NT2/D1 (cell line): ENCODE measurements around the gene RGS3.

ENCODE experiments used
- DNase-seq: peaks from one replicate; pipeline ENCODE4 v3.0.0-alpha.2; 2011; ENCODE audit warnings: low read depth, low spot score
- H3K27me3 ChIP-seq: 2 replicates; pipeline ENCODE4 v1.6.0; 2011; ENCODE audit warnings: mild to moderate bottlenecking; ENCODE audit not compliant: insufficient read length, insufficient read depth
- H3K36me3 ChIP-seq: 2 replicates; pipeline ENCODE4 v1.6.1; 2011; ENCODE audit warnings: mild to moderate bottlenecking, low read length, mixed read lengths; ENCODE audit not compliant: insufficient read depth, insufficient read length
- H3K4me1 ChIP-seq: 2 replicates; pipeline ENCODE4 v1.5.1; 2011; ENCODE audit not compliant: insufficient read depth, insufficient read length
- H3K4me3 ChIP-seq: 2 replicates; pipeline ENCODE4 v1.5.1; 2011; ENCODE audit warnings: low read depth; ENCODE audit not compliant: insufficient read length
- H3K9ac ChIP-seq: 2 replicates; pipeline ENCODE4 v1.6.0; 2011; ENCODE audit warnings: low read depth; ENCODE audit not compliant: insufficient read length
- H3K9me3 ChIP-seq: 2 replicates; pipeline ENCODE4 v1.5.1; 2011; ENCODE audit warnings: mild to moderate bottlenecking, low read length; ENCODE audit not compliant: insufficient read depth
- SUZ12 ChIP-seq: IDR thresholded peaks from 2 replicates; pipeline ENCODE4 v1.6.1; 2011; ENCODE audit not compliant: insufficient read length, insufficient read depth; ENCODE audit errors: extremely low read depth
- YY1 ChIP-seq: IDR thresholded peaks from 2 replicates; pipeline ENCODE4 v1.6.1; 2011; ENCODE audit not compliant: insufficient read length, insufficient read depth
- ZNF274 ChIP-seq: IDR thresholded peaks from 2 replicates; pipeline ENCODE4 v1.6.1; 2011; ENCODE audit warnings: mild to moderate bottlenecking, low read depth, low read length

RGS3 gene

DNA sequence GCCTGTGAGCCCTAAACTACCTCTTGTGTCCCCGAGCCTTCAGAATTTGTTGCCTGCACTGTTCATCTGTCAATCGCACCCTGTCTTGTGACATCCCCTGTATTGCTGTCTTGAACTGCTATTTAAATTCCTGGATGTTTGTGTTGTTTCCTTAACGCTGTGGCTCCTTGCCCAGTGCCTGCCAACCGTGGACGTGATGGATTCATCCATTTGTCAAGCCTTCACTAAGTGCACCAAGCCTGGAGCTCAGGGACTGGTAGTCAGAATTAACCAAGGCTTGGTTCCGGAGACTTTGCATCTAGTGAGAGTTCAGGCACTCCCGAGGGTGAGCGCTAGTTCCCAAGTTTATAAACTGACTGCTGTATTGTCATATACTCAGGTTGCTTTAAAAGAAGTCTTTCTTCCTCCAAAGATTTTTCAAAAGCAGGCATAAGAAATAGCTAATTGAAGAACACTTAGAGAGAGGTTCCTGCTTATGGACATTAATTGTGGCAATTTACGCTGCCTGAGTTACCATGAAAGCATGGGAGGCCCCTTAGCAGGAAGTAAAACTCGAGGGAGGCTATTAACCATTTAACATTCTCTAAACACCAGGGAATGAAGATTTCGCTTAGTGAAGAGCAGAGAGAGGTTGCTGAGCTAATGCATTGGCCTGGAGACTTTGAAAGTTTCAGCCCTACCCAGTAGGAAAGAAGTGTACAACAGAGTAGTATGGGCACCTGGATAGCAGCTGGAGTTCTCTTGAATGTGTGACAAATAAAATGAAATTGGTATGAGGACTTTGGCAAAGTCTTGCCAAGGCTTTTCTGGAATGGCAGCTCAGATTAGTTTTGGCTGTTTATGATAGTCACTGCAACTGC, 29.0 kb downstream of the RGS3 start:
- TF ChIP-seq ZNF274 (no peak), YY1 (no peak), SUZ12 (no peak)
- Histone ChIP-seq H3K9ac (no peak overlapping the region), H3K4me3 (no peak overlapping the region), H3K27me3 (no peaks in the 10 kb centered on the region), H3K36me3 (no peaks in the 10 kb centered on the region), H3K9me3 (no peaks in the 10 kb centered on the region), H3K4me1 (no peaks in the 10 kb centered on the region)
- DNase-seq, result no peak

GRCh38 chr9:113493203-113493520, 29.6 kb downstream of the RGS3 start:
- no peak overlapping the region for H3K9ac ChIP-seq
- H3K4me1 ChIP-seq, result no peaks in the 10 kb centered on the region
- H3K36me3 ChIP-seq, result no peaks in the 10 kb centered on the region
- DNase-seq, result no peak
- TF ChIP-seq ZNF274 (no peak), YY1 (no peak), SUZ12 (no peak)
- H3K27me3 ChIP-seq, result no peaks in the 10 kb centered on the region
- no peaks in the 10 kb centered on the region for H3K9me3 ChIP-seq
- H3K4me3 ChIP-seq, result no peak overlapping the region

DNA sequence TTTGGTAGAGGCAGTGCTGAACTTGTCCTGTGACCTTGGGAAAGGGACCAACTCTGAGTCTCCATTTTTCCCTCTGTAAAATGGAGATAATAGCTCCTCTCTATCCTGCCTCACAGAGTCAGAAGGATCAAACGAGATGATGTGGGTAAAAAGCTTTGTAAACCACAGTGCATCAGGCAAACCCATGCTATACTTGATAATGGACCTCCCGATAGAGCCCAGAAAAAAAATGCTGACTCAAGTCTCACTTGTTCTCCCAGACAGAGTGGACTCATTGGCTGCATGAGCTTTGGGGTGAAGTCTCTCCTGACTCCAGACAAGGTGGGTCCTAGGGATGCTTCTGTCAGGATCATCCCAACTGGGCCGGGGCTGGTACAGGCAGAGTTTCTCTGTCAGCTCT, 32.0 kb downstream of the RGS3 start:
- Histone ChIP-seq H3K36me3 (no peaks in the 10 kb centered on the region), H3K4me3 (no peak overlapping the region), H3K9ac (no peak overlapping the region), H3K4me1 (no peaks in the 10 kb centered on the region), H3K9me3 (no peaks in the 10 kb centered on the region), H3K27me3 (no peaks in the 10 kb centered on the region)
- TF ChIP-seq ZNF274, result no peak
- no peak for TF ChIP-seq YY1
- TF ChIP-seq SUZ12, result no peak
- DNase-seq, result no peak

DNA sequence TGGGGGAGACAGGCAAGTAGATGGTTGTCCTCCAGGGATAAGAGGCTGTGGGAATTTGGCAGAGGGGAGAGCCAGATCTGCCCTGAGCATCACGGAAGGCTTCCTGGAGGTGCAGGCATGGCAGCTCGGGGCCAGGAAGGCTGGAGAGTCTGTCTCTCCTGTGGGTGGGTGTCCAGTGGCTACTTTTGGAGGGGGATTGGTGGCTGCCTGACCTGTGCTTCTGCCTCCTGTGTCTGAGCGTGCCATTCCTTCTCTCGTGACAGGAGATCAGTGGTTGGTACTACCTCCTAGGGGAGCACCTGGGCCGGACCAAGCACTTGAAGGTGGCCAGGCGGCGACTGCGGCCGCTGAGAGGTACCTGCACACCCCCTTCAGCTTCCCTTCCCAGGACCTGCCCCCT, 33.5 kb downstream of the RGS3 start:
- Histone ChIP-seq H3K9me3 (no peaks in the 10 kb centered on the region), H3K4me1 (peaks cover 2% of the 10 kb centered on the region), H3K4me3 (no peak overlapping the region), H3K9ac (no peak overlapping the region), H3K27me3 (no peaks in the 10 kb centered on the region), H3K36me3 (no peaks in the 10 kb centered on the region)
- TF ChIP-seq ZNF274, result no peak
- TF ChIP-seq YY1, result no peak
- no peak for TF ChIP-seq SUZ12
- DNase-seq, result no peak

DNA sequence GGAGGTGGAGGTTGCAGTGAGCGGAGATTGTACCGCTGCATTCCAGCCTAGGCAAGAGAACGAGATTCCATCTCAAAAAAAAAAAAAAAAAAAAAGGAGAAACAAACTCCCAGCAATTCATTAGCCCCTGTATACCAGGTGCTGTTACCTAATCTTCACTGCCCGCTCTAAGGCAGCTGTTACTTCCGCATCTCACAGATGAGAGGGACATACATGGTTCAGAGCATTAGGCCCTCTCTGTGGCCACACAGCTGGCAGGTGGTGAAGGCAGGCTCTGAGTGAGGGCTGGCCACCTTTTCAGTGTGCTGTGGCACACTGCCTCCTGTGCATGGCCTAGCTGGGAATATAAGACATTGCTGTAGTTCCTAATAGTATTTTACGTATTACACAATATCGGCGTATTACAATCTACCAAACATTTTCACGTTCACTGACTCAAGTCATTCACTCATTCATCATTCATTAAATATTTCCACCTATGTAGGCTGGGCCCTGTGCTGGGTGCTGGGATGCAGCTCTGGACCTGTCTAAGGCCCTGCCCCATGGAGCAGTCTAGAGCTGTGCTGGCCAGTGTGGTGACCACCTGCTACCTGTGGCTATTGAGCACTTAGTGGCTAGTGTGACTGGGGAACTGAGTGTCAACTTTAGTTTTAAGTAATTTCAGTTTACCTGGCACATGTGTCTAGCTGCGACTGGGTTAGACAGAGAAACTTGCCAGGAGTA, 35.8 kb downstream of the RGS3 start:
- H3K4me3 ChIP-seq, result no peak overlapping the region
- no peaks in the 10 kb centered on the region for H3K36me3 ChIP-seq
- no peaks in the 10 kb centered on the region for H3K27me3 ChIP-seq
- DNase-seq, result no peak
- peaks cover 8% of the 10 kb centered on the region for H3K4me1 ChIP-seq
- no peak overlapping the region for H3K9ac ChIP-seq
- H3K9me3 ChIP-seq, result no peaks in the 10 kb centered on the region
- TF ChIP-seq ZNF274 (no peak), SUZ12 (no peak), YY1 (no peak)

- TF ChIP-seq SUZ12, result no peak
- no peak for TF ChIP-seq ZNF274
- TF ChIP-seq YY1, result no peak
- Histone ChIP-seq H3K9me3 (no peaks in the 10 kb centered on the region), H3K4me1 (peaks cover 13% of the 10 kb centered on the region), H3K4me3 (no peak overlapping the region), H3K9ac (no peak overlapping the region), H3K27me3 (no peaks in the 10 kb centered on the region), H3K36me3 (no peaks in the 10 kb centered on the region)
- DNase-seq, result no peak
These were observed 36.5 kb downstream of the RGS3 start for GRCh38 chr9:113499876-113500497.

GRCh38 chr9:113501129-113501686, 37.7 kb downstream of the RGS3 start:
- peak overlapping the region; percentile 54 for H3K9ac ChIP-seq
- H3K36me3 ChIP-seq, result no peaks in the 10 kb centered on the region
- no peak overlapping the region for H3K4me3 ChIP-seq
- peaks cover 17% of the 10 kb centered on the region for H3K4me1 ChIP-seq
- no peaks in the 10 kb centered on the region for H3K27me3 ChIP-seq
- DNase-seq, result peak; percentile 82
- TF ChIP-seq YY1, result no peak
- TF ChIP-seq SUZ12, result no peak
- no peak for TF ChIP-seq ZNF274
- H3K9me3 ChIP-seq, result no peaks in the 10 kb centered on the region
